Choroid plexus epithelial cell (primary cell): ENCODE measurements around the gene FBLL1.

Source experiments
- DNase-seq: peaks from one replicate; pipeline ENCODE4 v3.0.0-alpha.2; 2010; ENCODE audit warnings: low read depth
- H3K4me3 ChIP-seq: 2 replicates; pipeline ENCODE4 v1.5.1; 2011; ENCODE audit warnings: low read depth, mild to moderate bottlenecking, control low read depth, low read length, moderate library complexity
- CTCF ChIP-seq: conservative IDR thresholded peaks from 2 replicates; pipeline ENCODE4 v1.5.1; 2011; ENCODE audit warnings: low read depth, mild to moderate bottlenecking, control low read depth, inconsistent platforms, low read length, moderate library complexity

Gene FBLL1

GRCh38 chr5:168528521-168529373 is at the start of gene FBLL1:
FBLL1 (plus strand) TSS chr5:168529305; CDS start chr5:168529505, 200 bp downstream.
- DNase-seq, result peak; percentile 42
- no peak for TF ChIP-seq CTCF
- peak within 1 kb of the TSS; percentile 42 for H3K4me3 ChIP-seq

DNA sequence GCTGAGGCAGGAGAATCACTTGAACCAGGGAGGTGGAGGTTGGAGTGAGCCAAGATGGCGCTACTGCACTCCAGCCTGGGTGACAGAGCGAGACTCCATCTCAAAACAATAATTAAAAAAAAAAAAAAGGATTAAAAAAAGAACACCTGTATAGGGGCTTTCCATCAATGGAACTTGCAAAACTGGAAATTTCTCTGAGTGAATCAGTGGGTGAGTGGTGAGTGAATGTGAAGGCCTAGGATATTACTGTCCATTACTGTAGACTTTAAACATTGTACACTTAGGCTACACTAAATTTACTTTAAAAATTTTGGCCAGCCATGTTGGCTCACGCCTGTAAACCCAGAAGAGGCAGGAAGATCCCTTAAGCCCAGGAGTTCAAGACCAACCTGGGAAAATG is 48.5 kb upstream of the FBLL1 start:
- no peak for TF ChIP-seq CTCF
- no peak overlapping the region for H3K4me3 ChIP-seq
- DNase-seq, result no peak

DNA sequence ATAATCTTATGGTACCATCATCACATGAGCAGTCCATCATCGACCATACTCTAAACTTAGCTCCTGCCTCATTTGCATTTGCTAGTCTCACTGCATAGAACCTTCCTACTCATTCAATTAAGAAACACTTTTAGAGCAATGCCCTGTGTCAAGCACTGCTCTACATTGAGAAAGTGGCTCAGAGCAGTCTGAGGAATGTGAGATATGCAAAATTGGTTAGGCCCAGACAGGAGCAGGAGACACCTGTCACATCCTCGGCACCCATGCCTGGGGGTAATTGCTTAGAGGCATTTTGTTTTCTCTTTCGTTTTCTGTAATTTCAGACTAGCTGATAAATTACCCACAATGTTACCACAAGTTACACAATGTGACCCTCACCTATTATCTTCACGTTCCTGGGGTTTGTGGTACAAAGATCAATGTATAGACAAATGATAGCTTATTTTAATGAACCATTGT is 47.7 kb upstream of the FBLL1 start:
- TF ChIP-seq CTCF, result no peak
- DNase-seq, result no peak
- H3K4me3 ChIP-seq, result no peak overlapping the region

DNA sequence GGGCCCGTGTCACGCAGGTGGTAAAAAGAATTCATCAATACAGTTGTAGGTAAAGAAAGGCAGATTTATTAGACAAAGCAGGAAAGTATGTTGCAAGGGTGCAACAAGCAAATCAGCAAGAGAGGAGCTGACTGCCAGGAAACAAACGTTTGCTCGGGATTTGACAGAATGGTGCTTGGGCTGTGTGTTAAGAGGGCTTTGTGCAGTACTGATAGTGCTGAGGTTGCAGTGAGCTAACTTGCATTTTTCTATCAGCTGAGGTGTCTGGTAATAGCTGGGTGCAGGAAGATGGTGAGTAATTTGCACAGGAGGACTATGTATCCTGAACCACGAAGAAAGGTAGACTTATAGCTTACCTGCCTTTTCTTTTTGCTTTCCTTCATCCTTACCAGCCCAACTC is 46.7 kb upstream of the FBLL1 start:
- no peak overlapping the region for H3K4me3 ChIP-seq
- TF ChIP-seq CTCF, result no peak
- no peak for DNase-seq

DNA sequence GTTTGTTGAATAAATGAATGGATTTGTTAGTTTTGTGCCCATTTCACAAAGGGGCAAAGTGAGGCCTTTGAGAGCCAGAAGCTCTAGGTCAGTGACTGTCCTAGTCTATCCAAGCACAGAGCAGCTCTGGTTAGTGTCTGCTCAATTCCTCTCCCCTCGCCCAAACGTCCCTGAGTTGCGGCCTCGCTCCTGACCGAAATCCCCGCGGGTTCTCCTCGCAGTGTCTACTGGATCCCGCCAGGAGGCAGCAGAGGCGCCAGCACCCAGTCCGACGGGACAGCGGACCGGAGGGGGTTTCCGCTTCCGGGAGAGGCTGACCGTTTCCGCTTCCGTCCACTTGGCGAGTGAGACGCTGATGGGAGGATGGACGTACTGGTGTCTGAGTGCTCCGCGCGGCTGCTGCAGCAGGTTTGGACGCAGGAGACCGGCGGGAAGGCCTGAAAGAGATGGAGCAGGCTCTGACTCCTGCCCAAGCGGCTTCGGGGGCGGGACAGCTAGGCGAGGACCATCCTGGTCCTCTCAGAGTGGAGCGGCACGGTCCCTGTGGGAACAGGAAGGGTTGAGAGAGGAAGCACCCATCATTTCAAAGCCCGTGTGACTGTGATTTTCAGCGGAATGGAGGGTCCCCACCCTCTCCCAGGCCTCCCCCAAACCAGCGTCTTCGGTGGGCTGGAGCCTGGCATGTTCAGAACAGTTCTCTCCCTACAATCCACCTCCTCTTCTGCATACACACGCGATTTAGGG is 42.8 kb upstream of the FBLL1 start, which contains the start of gene RARS1:
Gene RARS1 (plus strand): TSS at position 336 of the 744 bp plus-strand sequence. CDS start 28 bp downstream, at position 364.
- H3K4me3 ChIP-seq, result peak within 1 kb of the TSS; percentile 99
- TF ChIP-seq CTCF, result peak; percentile 99

DNA sequence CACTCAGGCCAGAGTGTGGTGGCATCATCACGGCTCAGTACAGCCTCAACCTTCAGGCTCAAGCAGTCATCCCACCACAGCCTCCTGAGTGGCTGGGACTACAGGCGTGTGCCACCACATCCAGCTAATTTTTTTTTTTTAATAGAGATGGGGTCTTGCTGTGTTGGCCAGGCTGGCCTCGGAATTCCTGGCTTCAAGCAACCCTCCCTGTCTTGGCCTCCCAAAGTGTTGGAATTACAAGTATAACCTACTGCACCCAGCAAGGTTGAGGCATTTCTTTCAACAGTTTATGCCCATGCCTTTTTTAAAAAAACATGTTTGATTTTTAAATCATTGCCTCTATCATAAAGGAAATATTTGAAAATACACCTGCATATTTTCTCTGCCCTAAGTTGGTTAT is 40.0 kb upstream of the FBLL1 start:
- no peak for TF ChIP-seq CTCF
- H3K4me3 ChIP-seq, result no peak overlapping the region
- no peak for DNase-seq

More for the DNA sequence above, 42.8 kb upstream of the FBLL1 start, which contains the start of gene RARS1:
- peak; percentile 96 for DNase-seq
